NCI-H128 (cell line): ENCODE data around the gene MRPL43.
"Not testable (repeated sequence)": the region's sequence is repeated elsewhere in the genome, so short reads cannot be mapped to it uniquely, and the experiment has no call there.

Experiments
- DNase-seq: peaks from one replicate; lab custom pipeline; 2025; ENCODE audit not compliant: unreplicated experiment; lab: John Stamatoyannopoulos, UW

Gene MRPL43

GRCh38 chr10:100986952-100987684 lies at the start of gene MRPL43, which contains the start of gene TWNK:
MRPL43 (minus strand) TSS chr10:100987497; CDS start chr10:100987443, 54 bp downstream.
TWNK (plus strand) TSS chr10:100987543; CDS start chr10:100988211, 668 bp downstream.
- DNase-seq = peak; percentile 24

DNA sequence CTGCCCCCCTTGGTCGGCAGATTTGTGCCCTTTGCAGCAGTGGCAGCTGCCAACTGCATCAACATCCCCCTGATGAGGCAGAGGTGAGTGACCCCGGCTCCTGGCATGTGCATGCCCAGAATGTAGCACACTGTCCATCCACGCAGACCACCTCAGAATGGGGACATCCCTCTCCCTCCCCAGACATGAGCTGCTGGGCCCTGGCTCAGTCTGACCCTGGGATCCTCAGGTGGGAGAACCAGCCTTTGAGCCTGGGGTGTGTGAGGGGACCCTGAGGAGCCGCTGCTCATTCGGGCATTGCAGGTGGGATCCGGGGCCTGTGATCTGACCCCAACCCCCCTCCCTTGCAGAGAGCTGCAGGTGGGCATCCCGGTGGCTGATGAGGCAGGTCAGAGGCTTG lies 49.4 kb upstream of the MRPL43 start:
- DNase-seq = no peak

DNA sequence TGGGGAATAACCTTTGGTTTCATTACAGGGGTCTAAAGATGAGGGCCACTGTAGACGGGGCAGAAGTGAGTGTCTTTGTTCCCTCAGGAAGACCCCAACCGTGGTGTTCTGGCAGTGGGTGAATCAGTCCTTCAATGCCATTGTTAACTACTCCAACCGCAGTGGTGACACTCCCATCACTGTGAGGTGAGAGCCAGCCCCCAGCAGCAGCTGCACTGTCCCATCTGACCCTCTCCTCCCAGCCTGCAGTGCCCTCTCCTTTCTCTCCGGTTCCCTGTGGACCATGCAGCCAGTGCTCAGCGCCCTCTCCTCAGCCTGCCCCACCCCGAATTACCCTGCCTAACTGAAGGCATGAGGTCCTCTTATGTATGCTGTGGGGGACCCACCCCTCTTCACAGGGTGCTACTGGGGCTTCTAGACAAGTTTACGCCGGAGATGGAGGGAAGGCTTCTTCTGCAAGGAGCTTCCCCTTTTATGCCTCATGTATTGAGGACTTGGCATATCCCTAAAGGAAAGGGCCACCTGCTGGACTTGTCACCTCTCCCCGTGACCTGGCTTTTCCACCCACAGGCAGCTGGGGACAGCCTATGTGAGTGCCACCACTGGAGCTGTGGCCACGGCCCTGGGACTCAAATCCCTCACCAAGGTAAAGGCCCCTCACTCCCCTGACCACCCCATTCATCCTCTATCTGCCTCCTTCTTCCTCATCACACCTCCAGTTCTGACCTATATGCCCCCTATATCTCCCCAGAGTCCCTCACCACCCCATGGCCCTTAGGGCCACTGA lies 48.8 kb upstream of the MRPL43 start:
- DNase-seq = no peak

- no peak for DNase-seq
These were observed 48.0 kb upstream of the MRPL43 start for GRCh38 chr10:101035314-101035713.

GRCh38 chr10:101034404-101034803 lies 47.1 kb upstream of the MRPL43 start:
- not testable (repeated sequence) for DNase-seq

DNA sequence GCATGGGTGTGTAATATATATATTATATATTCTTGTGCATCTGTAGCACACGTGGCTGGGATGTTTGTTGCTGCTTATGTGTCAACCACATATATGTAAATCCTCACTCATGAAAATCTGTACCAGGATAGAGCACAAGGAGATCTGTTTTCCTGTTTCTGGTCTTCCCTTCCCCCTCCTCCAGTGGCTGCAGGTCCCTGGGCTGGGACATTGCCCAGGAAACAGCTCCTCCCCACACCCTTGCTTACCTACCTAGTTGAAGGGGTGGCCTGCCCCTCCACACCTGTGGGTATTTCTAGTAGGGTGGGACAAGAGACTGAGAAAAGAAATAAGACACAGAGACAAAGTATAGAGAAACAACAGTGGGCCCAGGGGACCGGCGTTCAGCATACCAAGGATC lies 46.0 kb upstream of the MRPL43 start:
- no peak for DNase-seq

GRCh38 chr10:101032637-101033224 lies 45.4 kb upstream of the MRPL43 start:
- no peak for DNase-seq

GRCh38 chr10:101031796-101032636 lies 44.7 kb upstream of the MRPL43 start:
- DNase-seq = no peak

GRCh38 chr10:101031128-101031795 lies 44.0 kb upstream of the MRPL43 start, which contains the start of the genes PDZD7 and SFXN3:
PDZD7 (minus strand) TSS chr10:101031129; CDS start chr10:101030219, 910 bp downstream.
SFXN3 (plus strand) TSS chr10:101031234; CDS start chr10:101034695, 3,461 bp downstream.
- DNase-seq = peak; percentile 84

GRCh38 chr10:101030496-101031127 lies 43.3 kb upstream of the MRPL43 start:
- no peak for DNase-seq

DNA sequence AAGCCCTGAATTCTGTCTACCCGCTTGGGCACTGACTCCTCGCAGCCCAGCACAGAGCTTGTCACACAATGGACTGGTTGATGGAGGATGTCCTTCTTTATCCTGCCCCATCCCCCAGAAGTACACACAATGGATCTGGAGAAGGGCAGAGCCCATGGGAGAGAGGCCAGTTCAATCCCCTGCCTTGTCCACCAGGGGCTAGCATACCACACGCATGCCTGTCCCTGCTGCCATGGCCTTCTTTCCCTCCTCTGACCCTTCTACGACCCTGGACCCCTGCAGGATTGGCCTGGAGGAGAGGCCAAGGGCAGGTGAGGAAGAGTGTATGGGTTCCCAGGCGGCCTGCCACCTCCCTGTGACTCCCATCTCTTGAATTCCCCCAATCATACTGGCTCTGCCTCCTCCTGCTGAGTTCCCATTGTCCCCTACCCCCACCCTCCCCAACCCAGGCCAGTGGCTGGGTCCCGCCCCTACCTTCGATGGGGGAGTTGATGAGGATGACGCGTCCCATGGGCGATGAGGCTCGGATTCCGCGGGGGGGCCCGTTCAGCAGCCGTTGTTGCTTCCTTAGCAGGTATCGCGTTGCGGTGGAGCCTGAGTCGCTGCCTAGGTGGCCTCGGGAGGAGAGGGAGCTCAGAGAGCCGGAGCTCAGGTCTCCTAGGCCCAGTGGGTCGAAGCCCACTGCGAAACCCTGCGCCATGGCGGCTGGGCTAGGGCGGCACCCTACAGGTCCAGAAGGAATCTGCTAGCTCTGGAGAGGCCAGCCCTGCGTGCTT lies 42.4 kb upstream of the MRPL43 start:
- DNase-seq = no peak

DNA sequence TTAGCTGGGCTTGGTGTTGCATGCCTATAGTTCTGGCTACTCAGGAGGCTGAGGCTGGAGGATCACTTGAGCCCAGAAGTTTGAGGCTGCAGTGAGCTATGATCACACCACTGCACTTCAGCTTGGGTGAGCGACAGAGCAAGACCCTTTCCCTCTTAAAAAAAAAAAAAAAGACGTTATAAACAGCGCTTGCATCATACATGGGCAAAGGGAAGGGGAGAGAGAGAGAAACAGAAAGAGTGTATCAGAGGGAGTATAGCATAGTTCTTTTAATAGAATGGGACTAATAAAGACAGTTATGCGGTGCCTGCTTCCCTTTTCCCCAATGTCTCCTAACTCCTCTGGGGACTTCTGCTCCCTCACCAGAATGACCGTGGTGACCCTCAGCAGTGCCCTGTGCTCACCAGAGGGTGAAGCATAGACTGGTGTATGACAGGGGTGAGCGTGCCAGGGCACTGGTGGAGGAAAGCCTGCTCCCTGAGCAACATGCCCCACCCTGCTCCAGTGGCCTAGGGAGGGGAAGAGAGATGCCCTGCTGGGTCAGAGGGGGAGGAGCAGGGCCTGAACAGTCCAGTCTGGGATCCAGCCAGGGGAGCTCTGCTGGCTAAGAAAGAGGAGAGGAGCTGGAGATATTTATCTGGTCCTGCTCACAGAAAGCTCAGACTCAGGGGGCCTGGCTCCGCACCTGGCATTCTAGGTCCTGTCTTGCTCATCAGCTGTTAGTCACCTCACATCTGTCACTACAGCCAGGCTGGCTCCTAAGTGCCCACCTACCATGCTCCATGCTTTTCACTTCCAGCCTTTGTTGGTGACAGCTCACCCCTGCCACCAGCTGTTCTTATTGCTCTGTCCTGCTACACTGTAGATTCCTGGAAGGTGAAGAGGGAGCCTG lies 41.4 kb upstream of the MRPL43 start:
- DNase-seq = no peak

DNA sequence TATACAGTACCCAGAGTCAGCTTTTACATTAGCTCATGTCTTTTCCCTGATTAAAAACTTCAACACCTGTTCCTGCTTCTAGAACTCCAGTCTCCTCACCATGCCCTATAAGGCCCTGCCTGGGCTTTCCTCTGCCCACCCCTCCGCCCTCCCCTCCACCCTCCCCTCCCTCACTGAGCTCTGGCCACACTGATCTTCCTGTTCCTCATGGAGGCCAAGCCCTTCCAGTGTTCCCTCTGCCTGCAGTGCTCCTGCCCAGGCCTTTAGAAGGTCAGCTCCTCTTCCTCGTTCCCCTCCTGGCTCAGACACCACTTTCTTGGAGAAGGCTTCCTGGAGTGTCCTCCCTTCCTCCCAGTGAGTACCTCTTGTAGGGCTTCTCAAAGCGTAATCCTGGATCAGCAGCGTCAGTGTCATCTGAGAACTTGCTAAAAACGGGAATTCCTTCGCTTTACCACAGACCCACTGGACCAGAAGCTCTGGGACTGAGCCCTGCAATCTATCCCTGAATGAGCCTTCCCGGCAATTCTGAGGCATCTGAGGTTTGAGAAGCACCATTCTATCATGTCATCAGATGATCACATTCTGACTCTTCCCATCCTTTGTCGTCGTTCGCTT lies 39.9 kb upstream of the MRPL43 start:
- no peak for DNase-seq

- no peak for DNase-seq
These were observed 35.8 kb upstream of the MRPL43 start for GRCh38 chr10:101022967-101023705.

DNA sequence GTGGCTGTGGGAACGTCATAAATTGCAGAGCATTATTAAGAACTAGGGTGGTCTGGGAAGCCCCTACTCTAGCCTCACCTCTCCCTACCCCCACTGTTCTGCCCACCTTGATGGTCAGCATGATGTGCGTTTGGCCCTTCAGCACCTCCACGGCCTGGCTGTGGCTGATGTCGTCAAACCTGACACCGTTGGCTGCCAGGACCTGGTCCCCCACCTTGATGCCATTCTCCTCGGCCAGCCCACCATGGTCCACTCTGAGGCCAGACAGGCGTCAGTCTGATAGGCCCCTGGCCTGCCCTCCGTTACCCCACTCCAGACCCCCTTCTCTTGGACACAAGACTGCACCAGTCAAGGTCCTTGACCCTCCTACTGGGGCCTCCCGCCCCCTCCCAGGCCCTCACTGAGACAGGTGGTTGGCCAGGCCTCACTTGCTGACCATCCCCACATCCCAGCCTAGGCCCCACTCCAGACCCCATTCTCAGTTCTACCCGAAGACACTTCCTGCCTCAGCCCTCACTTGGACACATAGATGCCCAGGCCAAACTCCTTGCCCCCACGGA lies 34.5 kb upstream of the MRPL43 start:
- no peak for DNase-seq

DNA sequence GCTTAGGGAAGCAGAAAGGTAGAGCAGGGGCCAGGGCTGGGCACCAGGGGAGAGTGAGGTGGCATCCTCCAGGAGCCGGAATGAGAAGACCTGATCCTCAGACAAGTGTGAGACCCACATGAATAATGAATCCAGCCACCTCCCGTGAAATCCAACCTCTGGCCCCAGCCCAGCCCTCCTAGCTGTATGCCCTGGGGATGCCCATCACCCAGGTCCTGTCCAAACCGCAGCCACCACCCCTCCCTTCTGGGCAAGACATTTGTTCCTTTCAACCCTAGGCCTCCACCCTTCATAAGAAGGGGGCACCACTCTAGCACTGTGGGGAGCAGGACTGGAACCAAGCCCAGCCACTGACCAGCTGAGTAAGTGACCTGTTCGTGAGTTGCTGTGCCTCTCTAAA lies 33.9 kb upstream of the MRPL43 start:
- no peak for DNase-seq
